Thoracic aorta (tissue), 2 donors: ENCODE data around the gene SLC10A6. TPM values are rescaled to one million over a fixed set of nuclear protein-coding genes. Genes with fewer than 3 reads are reported as not detected.
A peak's percentile ranks its signal among the peaks of the same experiment; 100 is the strongest.

Experiments
- ATAC-seq: fragments of 150-250 bp; one replicate; pipeline ENCODE4 v1.8.0; 2017; ENCODE audit warnings: low read depth; ENCODE audit not compliant: insufficient number of reproducible peaks, low FRiP score
- DNase-seq: peaks from one replicate; pipeline ENCODE4 v3.0.0-alpha.2; 2020; ENCODE audit warnings: low spot score
- H3K27ac ChIP-seq, 2 donors: fragments of 200-600 bp; sonication (generic); 1 replicate in 1 of 2; 2 replicates in 1 of 2; pipeline ENCODE4 v1.5.1; 2016; ENCODE audit warnings: mild to moderate bottlenecking in 2 of 2, moderate library complexity in 2 of 2
- H3K27me3 ChIP-seq: fragments of 200-600 bp; sonication (generic); replicated peaks from 2 replicates; pipeline ENCODE4 v1.6.0; 2016; ENCODE audit warnings: mild to moderate bottlenecking; ENCODE audit not compliant: insufficient read depth
- H3K36me3 ChIP-seq: fragments of 200-600 bp; sonication (generic); one replicate; pipeline ENCODE4 v1.5.1; 2016
- H3K4me1 ChIP-seq, 2 donors: fragments of 200-600 bp; sonication (generic); 1 replicate in 1 of 2; 2 replicates in 1 of 2; pipeline versions ENCODE4 v1.5.1 to v1.6.0; 2016; ENCODE audit warnings: low read depth in 2 of 2, mild to moderate bottlenecking in 1 of 2; ENCODE audit not compliant: control insufficient read depth in 1 of 2
- H3K4me3 ChIP-seq: fragments of 200-600 bp; sonication (generic); 2 replicates; pipeline ENCODE4 v1.5.1; 2016; ENCODE audit warnings: mild to moderate bottlenecking
- H3K9me3 ChIP-seq: fragments of 200-600 bp; sonication (generic); 2 replicates; pipeline ENCODE4 v1.5.1; 2016
- CTCF ChIP-seq: fragments of 200-600 bp; sonication (generic); IDR thresholded peaks from one replicate; pipeline ENCODE4 v1.5.1; 2019; ENCODE audit warnings: antibody characterized with exemption
- total RNA-seq, 2 donors: library from RNA; depleted of rRNA; stranded (reverse); fragments of >200 nt; gene quantifications; one replicate each; pipeline versions ENCODE4 v1.1.0 to v1.2.3, GENCODE V29; 2016

The SLC10A6 gene
- total RNA-seq, 2 donors from 2014 or later: 4.2 to 12.0 TPM

- TF ChIP-seq CTCF: no peak
- H3K4me3 ChIP-seq: no peak overlapping the region
- no peaks in the 10 kb centered on the region for H3K9me3 ChIP-seq
- DNase-seq (no peak), ATAC-seq (no peak)
- peaks cover 0 to 6% of the 10 kb centered on the region in 2 donors for H3K4me1 ChIP-seq
- no peaks in the 10 kb centered on the region for H3K27me3 ChIP-seq
- no peak overlapping the region for H3K27ac ChIP-seq
- H3K36me3 ChIP-seq: no peaks in the 10 kb centered on the region
Measured at GRCh38 chr4:86894455-86894854, 45.3 kb upstream of the SLC10A6 start.

GRCh38 chr4:86893136-86893535, 44.0 kb upstream of the SLC10A6 start:
- Histone ChIP-seq H3K4me1 (peaks cover 0 to 6% of the 10 kb centered on the region in 2 donors), H3K27me3 (no peaks in the 10 kb centered on the region), H3K4me3 (no peak overlapping the region), H3K27ac (no peak overlapping the region), H3K9me3 (no peaks in the 10 kb centered on the region), H3K36me3 (no peaks in the 10 kb centered on the region)
- DNase-seq (no peak), ATAC-seq (no peak)
- no peak for TF ChIP-seq CTCF

- TF ChIP-seq CTCF: no peak
- ATAC-seq (no peak), DNase-seq (no peak)
- Histone ChIP-seq H3K36me3 (no peaks in the 10 kb centered on the region), H3K4me3 (peak overlapping the region; percentile 93), H3K4me1 (peaks cover 0 to 6% of the 10 kb centered on the region in 2 donors), H3K27me3 (no peaks in the 10 kb centered on the region), H3K27ac (peak overlapping the region in 1 of 2 donors; percentile 10), H3K9me3 (no peaks in the 10 kb centered on the region)
Measured at GRCh38 chr4:86892636-86892960, 43.4 kb upstream of the SLC10A6 start.

- ATAC-seq (no peak), DNase-seq (no peak)
- no peaks in the 10 kb centered on the region for H3K36me3 ChIP-seq
- H3K4me1 ChIP-seq: peaks cover 0 to 6% of the 10 kb centered on the region in 2 donors
- H3K27ac ChIP-seq: peak within 1 kb of the TSS; percentile 9 to 10
- peak within 1 kb of the TSS; percentile 93 for H3K4me3 ChIP-seq
- H3K27me3 ChIP-seq: no peaks in the 10 kb centered on the region
- no peaks in the 10 kb centered on the region for H3K9me3 ChIP-seq
- TF ChIP-seq CTCF: no peak
Measured at GRCh38 chr4:86891762-86892635, 42.8 kb upstream of the SLC10A6 start, which contains the start of gene C4orf36. C4orf36 (minus strand) TSS chr4:86892422; CDS start chr4:86891520, 902 bp downstream.

GRCh38 chr4:86890790-86891189, 41.6 kb upstream of the SLC10A6 start:
- no peaks in the 10 kb centered on the region for H3K36me3 ChIP-seq
- H3K9me3 ChIP-seq: no peaks in the 10 kb centered on the region
- no peak for ATAC-seq
- no peak overlapping the region for H3K4me3 ChIP-seq
- H3K27me3 ChIP-seq: no peaks in the 10 kb centered on the region
- peaks cover 0 to 6% of the 10 kb centered on the region in 2 donors for H3K4me1 ChIP-seq
- no peak overlapping the region for H3K27ac ChIP-seq
- no peak for TF ChIP-seq CTCF
- DNase-seq: no peak
